Activated T-cell treated with anti-CD3 and anti-CD28 coated beads, Interleukin-2, amount 50 U/mL, for 72 hours (primary cell): ENCODE measurements around the gene MYMX. TPM values are rescaled to one million over a fixed set of nuclear protein-coding genes. Genes with fewer than 3 reads are reported as not detected.

Source experiments
- ATAC-seq, 2 donors: fragments of 150-1000 bp; cut with Tn5 transposase; replicated peaks in 1 of 2; 2 replicates each; pipeline ENCODE4 v1.10.0; 2021; ENCODE audit warnings: moderate library complexity in 2 of 2, mild to moderate bottlenecking in 1 of 2
- DNase-seq, 2 donors: peaks; one replicate each; pipeline ENCODE4 v3.0.0; 2021 to 2022; ENCODE audit warnings: mixed read lengths in 1 of 2
- H3K27ac Mint-ChIP-seq: one replicate; pipeline ENCODE4 v1.8.0; 2022; ENCODE audit warnings: mild to moderate bottlenecking, moderate library complexity, mixed read lengths
- H3K27me3 Mint-ChIP-seq: one replicate; pipeline ENCODE4 v1.8.0; 2022; ENCODE audit warnings: low read depth, mixed read lengths
- H3K36me3 Mint-ChIP-seq, 2 donors: one replicate each; pipeline ENCODE4 v1.8.0; 2022; ENCODE audit warnings: mixed read lengths in 2 of 2, mild to moderate bottlenecking in 1 of 2; ENCODE audit not compliant: insufficient read depth in 2 of 2
- H3K4me1 Mint-ChIP-seq: one replicate; pipeline ENCODE4 v1.8.0; 2022; ENCODE audit warnings: low read depth, mixed read lengths
- H3K4me3 Mint-ChIP-seq, 2 donors: one replicate each; pipeline ENCODE4 v1.8.0; 2022; ENCODE audit warnings: mild to moderate bottlenecking in 2 of 2, mixed read lengths in 2 of 2, moderate library complexity in 2 of 2
- H3K9me3 Mint-ChIP-seq, 2 donors: one replicate each; pipeline ENCODE4 v1.8.0; 2022; ENCODE audit warnings: mixed read lengths in 2 of 2
- total RNA-seq, 2 donors: library from RNA; stranded (reverse); gene quantifications; one replicate each; pipeline ENCODE4 v1.2.3, GENCODE V29; 2022

The MYMX gene
- total RNA-seq, 2 donors from 2014 or later, result not detected

DNA sequence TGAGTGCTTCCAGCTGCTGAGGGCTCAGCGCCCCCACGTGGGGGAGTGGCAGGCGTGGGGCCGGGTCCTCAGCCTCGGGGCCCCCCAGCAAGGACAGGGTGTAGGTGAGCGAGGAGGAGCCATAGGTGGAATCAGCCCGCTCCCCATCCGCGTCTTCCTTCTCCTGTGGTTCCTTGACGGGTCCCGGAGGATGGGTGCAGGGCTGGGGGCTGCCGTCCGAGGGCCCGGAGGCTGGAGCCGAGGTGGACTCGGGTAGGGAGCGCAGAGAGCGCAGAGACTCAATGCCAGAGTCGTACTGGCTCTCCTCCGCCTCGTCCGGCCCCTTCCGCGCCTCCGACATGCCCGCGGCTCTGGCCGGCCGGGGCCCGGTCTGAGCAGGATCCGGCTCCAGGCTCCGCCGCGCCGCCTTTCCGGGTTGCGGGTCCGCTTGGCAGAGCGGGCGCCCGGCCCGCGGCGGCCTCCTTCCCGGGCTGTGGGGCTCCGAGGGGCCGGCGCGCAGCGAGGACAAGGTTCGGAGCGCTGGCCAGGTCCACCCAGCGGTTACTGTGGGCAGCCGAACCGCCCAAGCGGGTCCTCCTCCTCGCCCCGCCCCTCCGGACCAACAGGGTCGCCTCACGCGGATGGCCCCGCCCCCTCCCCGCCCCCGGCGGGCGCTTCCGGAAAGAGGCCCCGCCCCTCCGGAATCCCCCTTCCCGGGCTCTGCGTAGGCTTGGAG lies 48.4 kb downstream of the MYMX start, which contains the start of gene NFKBIE:
NFKBIE (minus strand) TSS at position 545 of the 715 bp plus-strand sequence; CDS start at position 340, 205 bp downstream.
- Mint-ChIP-seq H3K27me3 (peaks cover 35% of the 10 kb centered on the region), H3K27ac (peak within 1 kb of the TSS; percentile 98), H3K4me1 (peaks cover 76% of the 10 kb centered on the region), H3K9me3 (no peaks in the 10 kb centered on the region), H3K4me3 (peak within 1 kb of the TSS; percentile 99), H3K36me3 (peaks cover 11 to 17% of the 10 kb centered on the region in 2 donors)
- DNase-seq (peak; percentile 96 to 97), ATAC-seq (peak; percentile 45 to 67)

DNA sequence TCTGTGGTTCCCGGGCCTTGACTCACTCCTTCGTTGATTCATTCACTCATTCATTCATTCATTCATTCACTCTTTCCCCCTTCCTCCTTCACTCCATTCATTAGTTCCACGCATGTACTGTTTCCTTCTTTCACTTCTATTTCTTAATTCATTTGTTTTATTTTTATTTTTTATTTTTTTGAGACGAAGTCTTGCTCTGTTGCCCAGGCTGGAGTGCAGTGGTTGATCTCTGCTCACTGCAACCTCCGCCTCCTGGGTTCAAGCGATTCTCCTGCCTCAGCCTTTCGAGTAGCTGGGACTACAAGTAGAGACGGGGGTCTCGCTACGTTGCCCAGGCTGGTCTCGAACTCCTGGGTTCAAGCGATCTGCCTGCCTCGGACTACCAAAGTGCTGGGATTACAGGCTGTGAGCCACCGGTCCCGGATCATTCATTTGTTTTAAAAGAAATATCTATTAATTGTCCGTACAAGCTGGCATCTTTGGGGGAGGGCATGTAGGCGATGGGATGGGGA lies 49.1 kb downstream of the MYMX start:
- peak overlapping the region; percentile 7 for H3K27ac Mint-ChIP-seq
- H3K9me3 Mint-ChIP-seq, result no peaks in the 10 kb centered on the region
- H3K4me1 Mint-ChIP-seq, result peaks cover 75% of the 10 kb centered on the region
- DNase-seq (no peak), ATAC-seq (peak in 1 of 2 donors; percentile 58)
- H3K36me3 Mint-ChIP-seq, result peaks cover 10 to 15% of the 10 kb centered on the region in 2 donors
- H3K27me3 Mint-ChIP-seq, result peaks cover 36% of the 10 kb centered on the region
- H3K4me3 Mint-ChIP-seq, result peak overlapping the region; percentile 99

DNA sequence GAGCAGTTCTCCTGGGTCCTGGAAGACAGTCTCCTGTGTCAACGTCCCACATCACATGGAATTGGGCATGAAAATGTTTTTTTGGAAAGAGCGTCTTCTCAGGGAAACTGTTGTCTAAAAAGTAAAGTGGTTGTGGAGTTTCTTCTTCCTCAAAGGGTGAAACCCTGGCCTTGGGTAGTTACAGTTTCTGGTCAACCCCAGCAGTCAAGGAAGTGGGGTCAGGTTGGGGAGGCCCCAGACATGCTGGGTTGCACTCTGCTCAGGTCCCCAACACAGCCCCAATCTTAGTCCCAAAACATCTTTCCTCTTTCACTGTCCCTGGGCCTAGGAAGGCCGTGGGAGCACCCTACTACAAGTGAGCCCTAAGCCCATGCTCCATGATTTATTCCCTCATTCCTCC lies 49.6 kb downstream of the MYMX start:
- ATAC-seq (peak in 1 of 2 donors; percentile 20), DNase-seq (peak in 1 of 2 donors; percentile 63)
- H3K9me3 Mint-ChIP-seq, result no peaks in the 10 kb centered on the region
- peak overlapping the region; percentile 79 for H3K27ac Mint-ChIP-seq
- H3K27me3 Mint-ChIP-seq, result peaks cover 40% of the 10 kb centered on the region
- peaks cover 69% of the 10 kb centered on the region for H3K4me1 Mint-ChIP-seq
- peaks cover 6 to 11% of the 10 kb centered on the region in 2 donors for H3K36me3 Mint-ChIP-seq
- peak overlapping the region; percentile 88 to 99 for H3K4me3 Mint-ChIP-seq

DNA sequence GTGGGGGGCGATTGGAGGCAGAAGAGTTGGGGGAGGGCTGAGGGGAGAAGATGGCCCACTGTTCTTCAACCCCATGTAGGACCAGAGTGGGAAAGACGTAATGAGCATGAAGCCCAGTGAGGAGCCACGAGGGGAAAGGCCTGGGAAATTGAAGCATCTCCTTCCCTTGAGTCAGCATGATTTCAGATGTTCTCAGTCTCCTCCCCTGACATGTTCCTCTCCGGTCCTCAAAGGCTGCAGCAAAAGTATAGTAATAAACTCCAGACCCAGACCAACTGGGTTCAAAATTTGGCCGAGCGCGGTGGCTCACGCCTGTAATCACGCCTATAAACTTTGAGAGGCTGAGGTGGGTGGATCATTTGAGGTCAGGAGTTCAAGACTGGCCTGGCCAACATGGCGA lies 50.5 kb downstream of the MYMX start:
- peaks cover 6 to 11% of the 10 kb centered on the region in 2 donors for H3K36me3 Mint-ChIP-seq
- H3K4me1 Mint-ChIP-seq, result peaks cover 65% of the 10 kb centered on the region

More for the DNA sequence above, 50.5 kb downstream of the MYMX start:
- no peak overlapping the region for H3K4me3 Mint-ChIP-seq
- H3K27ac Mint-ChIP-seq, result no peak overlapping the region
- H3K27me3 Mint-ChIP-seq, result peaks cover 49% of the 10 kb centered on the region
- no peak for DNase-seq
- no peaks in the 10 kb centered on the region for H3K9me3 Mint-ChIP-seq
- ATAC-seq, result no peak

Other genes starting within 250 kb of the MYMX start
- 10 to 100 TPM; 31.6 to 33.6 TPM for gene MRPL14, start 89.5 kb upstream of the MYMX start, total RNA-seq
- gene TMEM63B, start 89.4 kb upstream of the MYMX start, total RNA-seq, result 10 to 100 TPM; 16.3 to 17.9 TPM
- gene CAPN11, start 58.1 kb upstream of the MYMX start, total RNA-seq, result under 1 TPM in 1 of 2 donors, not detected in 1; 0.39 TPM
- gene SLC29A1, start 6.7 kb downstream of the MYMX start, total RNA-seq, result 10 to 100 TPM; 21.7 to 28.0 TPM
- gene HSP90AB1, start 30.2 kb downstream of the MYMX start, total RNA-seq, result 1,000 to 10,000 TPM in 1 of 2 donors, 100 to 1,000 TPM in 1; 915 to 1,109 TPM
- 10 to 100 TPM; 13.9 to 16.9 TPM for gene SLC35B2, start 40.6 kb downstream of the MYMX start, total RNA-seq
- gene NFKBIE, start 48.6 kb downstream of the MYMX start, total RNA-seq, result 10 to 100 TPM; 18.1 to 19.8 TPM
- under 1 TPM in 1 of 2 donors, not detected in 1; 0.25 TPM for gene TMEM151B, start 53.5 kb downstream of the MYMX start, total RNA-seq
- 10 to 100 TPM; 12.3 to 15.2 TPM for gene AARS2, start 96.4 kb downstream of the MYMX start, total RNA-seq
- not detected for gene SPATS1, start 125.7 kb downstream of the MYMX start, total RNA-seq
- 10 to 100 TPM; 17.9 to 19.3 TPM for gene CDC5L, start 170.8 kb downstream of the MYMX start, total RNA-seq